ENCODE measurements around the gene CCT7.

DNA sequence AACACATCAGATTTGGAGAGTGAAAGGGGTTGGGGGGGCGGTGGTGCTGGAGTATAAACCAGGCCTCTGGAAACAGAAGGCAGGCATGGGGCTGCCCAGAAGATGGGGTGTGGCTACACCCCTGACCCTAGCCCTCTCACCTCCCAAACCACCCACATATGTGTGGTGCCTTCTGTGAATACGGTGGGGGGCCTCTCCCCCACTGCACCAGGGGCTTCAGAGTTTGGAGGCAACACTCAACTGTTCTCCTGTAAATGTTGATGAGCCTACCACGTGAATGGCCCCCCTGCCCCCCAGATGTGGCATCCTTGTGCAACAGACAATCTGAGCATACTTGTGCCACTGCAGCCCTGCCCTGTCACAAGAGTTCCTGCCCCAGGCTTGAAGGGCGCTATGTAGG is 30.7 kb downstream of the CCT7 start:
- TF ChIP-seq POLR2A (IDR thresholded peaks at IDR 0.05; ENCODE audit: low read length) (no peak), GATA1 (IDR thresholded peaks at IDR 0.05; ENCODE audit: low read depth, low read length) (no peak)

Measured in erythroblast (primary cell).